NCI-H2029 (cell line): ENCODE results near the gene MAN2A2.
"Not testable (repeated sequence)": the region's sequence is repeated elsewhere in the genome, so short reads cannot be mapped to it uniquely, and the experiment has no call there.

ENCODE experiments used
- DNase-seq: peaks from one replicate; lab custom pipeline; 2025; lab: John Stamatoyannopoulos, UW

MAN2A2 gene

GRCh38 chr15:90918835-90919234 is 15.7 kb downstream of the MAN2A2 start:
- no peak for DNase-seq

GRCh38 chr15:90921887-90922286 is 18.8 kb downstream of the MAN2A2 start:
- no peak for DNase-seq

- not testable (repeated sequence) for DNase-seq
Observed at GRCh38 chr15:90922712-90923322, 19.7 kb downstream of the MAN2A2 start.

- no peak for DNase-seq
Observed at GRCh38 chr15:90924375-90924774, 21.3 kb downstream of the MAN2A2 start.

- not testable (repeated sequence) for DNase-seq
Observed at GRCh38 chr15:90926766-90927165, 23.7 kb downstream of the MAN2A2 start.

- not testable (repeated sequence) for DNase-seq
Observed at GRCh38 chr15:90928106-90928505, 25.0 kb downstream of the MAN2A2 start.

- DNase-seq: no peak
Observed at GRCh38 chr15:90929246-90930019, 26.3 kb downstream of the MAN2A2 start.

GRCh38 chr15:90930861-90931574 is 27.9 kb downstream of the MAN2A2 start:
- peak; percentile 1 for DNase-seq

GRCh38 chr15:90931575-90931827 is 28.4 kb downstream of the MAN2A2 start:
- no peak for DNase-seq

GRCh38 chr15:90931828-90932659 is 28.9 kb downstream of the MAN2A2 start, which contains the start of gene HDDC3:
Gene HDDC3 (minus strand): TSS chr15:90932549. CDS start chr15:90932540, 9 bp downstream.
- DNase-seq: peak; percentile 49

GRCh38 chr15:90932660-90932991 is 29.5 kb downstream of the MAN2A2 start:
- no peak for DNase-seq

- no peak for DNase-seq
Observed at GRCh38 chr15:90933301-90933700, 30.2 kb downstream of the MAN2A2 start.

- peak; percentile 65 for DNase-seq
Observed at GRCh38 chr15:90934256-90934948, 31.3 kb downstream of the MAN2A2 start.

- peak; percentile 66 for DNase-seq
Observed at GRCh38 chr15:90934949-90935751, 32.0 kb downstream of the MAN2A2 start, which contains the start of gene UNC45A. Gene UNC45A (plus strand): TSS chr15:90935285. CDS start chr15:90935325, 40 bp downstream.

GRCh38 chr15:90936823-90937222 is 33.7 kb downstream of the MAN2A2 start:
- no peak for DNase-seq

- DNase-seq: no peak
Observed at GRCh38 chr15:90938261-90938660, 35.2 kb downstream of the MAN2A2 start.

- no peak for DNase-seq
Observed at GRCh38 chr15:90939756-90940155, 36.7 kb downstream of the MAN2A2 start.

- no peak for DNase-seq
Observed at GRCh38 chr15:90941038-90941437, 37.9 kb downstream of the MAN2A2 start.

- no peak for DNase-seq
Observed at GRCh38 chr15:90942354-90943120, 39.4 kb downstream of the MAN2A2 start.

GRCh38 chr15:90945091-90945490 is 42.0 kb downstream of the MAN2A2 start:
- DNase-seq: no peak
